Measurements from ENCODE around the gene IL20.

IL20 gene

DNA sequence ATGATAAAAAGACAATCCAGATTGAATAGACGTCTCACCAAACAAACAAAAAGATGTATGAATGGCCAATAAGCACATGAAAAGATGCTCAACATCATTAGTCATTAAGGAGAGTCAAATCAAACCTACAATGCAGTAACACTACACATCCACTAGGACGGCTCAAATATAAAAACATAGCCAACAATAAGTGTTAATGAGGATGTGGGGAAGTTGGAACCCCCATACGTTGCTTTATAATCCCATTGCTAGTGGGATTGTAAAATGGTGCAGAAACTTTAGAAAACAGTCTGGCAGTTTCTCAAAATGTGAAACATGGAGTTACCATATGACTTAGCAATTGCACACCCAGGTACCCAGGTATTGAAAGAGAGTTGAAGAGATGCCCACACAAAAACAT, 17.1 kb downstream of the IL20 start:
- DNase-seq, result no peak

DNA sequence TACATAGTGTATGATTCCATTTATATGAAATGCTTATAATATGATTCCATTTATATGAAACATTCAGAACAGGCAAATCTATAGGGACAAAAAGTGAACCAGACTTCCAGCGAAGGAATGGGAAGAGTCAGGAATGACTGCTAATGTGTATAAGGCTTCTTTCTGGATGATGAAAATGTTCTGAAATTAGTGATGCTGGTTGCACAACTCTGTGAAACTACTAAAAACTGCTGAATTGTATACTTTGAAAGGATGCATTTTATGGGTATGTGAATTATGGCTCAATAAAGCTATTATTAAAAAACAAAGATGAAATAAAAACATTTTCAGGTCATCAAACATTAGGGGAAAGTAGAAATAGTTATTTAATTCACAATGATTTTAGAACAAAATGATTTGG, 17.7 kb downstream of the IL20 start:
- DNase-seq, result no peak

DNA sequence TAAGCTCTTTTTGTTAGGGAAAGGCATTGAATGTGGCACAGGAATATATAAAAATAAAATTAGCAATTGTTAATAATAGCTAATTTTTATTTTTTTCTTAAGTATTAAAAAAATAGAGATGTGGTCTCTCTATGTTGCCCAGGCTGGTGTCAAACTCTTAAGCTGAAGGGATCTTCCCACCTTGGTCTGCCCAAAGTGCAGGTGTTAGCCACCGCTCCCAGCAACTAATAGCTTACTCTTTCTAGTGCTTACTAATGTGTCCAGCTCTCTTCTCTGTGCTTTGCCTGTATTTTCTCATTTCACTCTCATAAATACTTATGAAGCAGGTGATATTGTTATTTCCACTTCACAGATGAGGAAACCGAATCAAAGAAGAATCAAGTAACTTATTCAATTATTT, 18.5 kb downstream of the IL20 start:
- DNase-seq, result no peak

DNA sequence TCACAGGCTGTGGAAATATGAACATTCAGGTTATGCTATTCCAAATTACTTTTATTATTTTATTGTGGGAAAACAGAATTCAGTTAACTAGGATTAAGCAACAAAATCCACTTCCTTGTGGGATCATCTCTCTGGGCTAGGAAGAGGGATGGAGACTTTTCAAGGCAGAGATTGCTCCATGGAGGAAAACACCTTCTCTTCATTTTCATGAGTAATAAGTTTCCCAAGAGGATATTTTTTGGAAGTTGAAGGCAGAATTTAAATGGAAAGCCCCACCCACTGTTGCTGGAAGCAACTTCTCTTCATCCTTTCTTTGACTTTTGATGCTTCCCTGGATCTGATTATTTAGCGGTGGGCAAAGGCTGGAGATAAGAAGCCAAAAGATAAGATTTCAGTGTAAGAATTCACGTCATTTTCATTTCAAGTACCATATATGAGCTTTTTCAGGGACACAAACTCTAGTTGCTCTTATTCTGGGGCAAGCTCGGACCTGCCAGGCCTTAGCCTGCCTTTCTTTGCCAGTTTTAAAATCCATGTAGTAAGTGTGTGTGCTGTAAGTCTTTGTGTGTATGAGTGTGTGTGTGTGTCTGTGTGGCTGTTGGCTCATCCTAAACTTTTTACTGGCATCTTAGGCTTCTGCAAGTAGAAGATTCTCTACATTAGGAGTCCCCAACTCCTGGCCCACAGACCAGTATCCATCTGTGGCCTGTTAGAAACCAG, 20.1 kb downstream of the IL20 start:
- no peak for DNase-seq

DNA sequence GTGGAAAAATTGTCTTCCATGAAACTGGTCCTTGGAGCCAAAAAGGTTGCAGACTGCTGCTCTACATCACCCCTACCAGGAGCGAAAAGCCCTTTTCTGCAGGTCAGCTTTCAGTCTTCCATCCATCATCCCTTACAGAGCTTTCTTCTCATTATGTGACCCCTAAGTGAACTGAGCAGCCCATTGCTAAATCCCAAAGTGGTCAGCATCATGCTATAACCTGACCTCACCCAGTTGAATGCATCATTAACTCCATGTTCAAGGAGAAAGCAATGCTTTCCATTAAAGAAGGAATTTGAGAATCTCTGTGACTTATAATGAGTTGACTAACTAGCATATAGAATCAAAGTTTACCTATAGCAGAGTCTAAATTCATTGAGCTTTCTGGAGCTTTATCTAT, 21.4 kb downstream of the IL20 start:
- DNase-seq, result no peak

DNA sequence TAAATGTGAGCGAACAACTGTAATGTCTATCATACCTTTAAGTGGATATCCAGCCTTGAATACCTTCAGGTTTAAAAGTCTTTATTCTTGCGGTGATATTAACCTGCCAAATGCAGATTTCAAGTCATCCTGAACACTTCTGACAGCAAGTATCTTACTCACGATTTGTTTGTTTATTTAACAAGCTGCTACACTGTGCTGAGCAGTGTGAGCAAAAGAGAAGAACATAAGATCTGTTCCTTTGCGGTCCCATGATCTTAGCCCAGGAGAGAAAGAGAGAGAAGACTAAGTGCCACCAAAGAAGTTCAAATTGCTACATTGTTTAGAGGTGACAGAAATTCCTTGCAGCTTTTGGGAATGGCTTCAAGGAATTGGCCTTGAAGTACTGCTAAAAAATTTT, 22.3 kb downstream of the IL20 start:
- DNase-seq, result no peak

DNA sequence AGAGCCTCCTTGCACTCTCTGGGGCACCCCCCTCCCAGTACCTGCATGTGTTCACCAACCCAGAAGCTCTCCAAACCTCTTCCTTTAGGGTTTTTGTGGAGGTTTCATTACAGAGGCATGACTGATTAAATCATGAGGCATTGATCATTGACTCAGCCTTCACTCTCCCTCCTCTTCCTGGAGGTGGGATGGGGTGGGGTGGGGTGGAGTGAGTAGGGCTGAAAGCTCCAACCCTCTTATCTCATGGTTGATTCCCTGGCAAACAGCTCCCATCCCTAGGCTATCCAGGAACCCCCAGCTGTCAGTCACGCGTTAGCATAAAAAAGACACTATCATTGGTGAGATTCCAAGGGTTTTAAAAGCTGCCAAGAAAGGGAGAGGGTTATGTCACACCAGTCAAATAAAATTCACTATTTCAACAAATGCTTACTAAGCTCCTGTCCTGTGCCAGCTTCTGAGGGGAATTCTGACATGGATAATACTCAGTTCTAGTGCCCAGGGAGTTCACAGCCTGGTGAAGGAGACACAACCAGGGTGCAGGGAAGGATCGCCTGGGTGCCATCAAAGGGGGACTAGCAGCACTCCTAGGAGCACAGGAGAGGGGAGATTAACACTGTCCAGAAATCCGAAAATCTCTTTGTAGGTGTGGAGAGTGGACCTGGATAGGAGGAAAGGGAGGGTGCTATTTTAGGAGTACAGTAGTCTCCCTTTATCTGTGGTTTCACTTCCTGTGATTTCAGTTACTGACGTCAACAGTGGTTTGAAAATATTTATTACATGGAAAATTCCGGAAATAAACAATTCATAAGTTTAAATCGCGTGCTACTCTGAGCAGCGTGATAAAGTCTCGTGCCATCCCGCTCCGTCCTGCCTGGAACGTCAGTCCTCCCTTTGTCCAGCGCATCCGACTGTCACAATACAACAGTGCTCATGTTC, 25.0 kb downstream of the IL20 start:
- DNase-seq, result no peak

DNA sequence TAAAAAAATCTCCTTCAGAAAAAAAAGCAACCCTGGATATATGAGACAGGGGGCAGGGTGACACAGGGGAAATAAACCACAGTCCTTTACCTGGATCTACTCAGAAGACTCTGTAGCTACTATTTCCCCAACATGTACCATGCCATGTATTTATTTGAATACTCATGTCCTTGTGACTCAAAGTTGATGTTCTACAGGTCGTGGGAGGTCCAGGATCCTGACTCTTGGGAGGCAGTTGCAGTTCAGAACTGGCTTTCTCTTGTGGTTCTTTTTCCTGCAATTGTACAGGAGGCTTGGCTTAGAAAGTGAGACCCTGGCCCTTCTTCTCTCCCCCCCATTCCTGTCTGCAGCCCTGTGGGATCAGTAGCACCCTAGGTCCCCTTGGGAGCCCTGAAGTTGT, 26.0 kb downstream of the IL20 start:
- no peak for DNase-seq

DNA sequence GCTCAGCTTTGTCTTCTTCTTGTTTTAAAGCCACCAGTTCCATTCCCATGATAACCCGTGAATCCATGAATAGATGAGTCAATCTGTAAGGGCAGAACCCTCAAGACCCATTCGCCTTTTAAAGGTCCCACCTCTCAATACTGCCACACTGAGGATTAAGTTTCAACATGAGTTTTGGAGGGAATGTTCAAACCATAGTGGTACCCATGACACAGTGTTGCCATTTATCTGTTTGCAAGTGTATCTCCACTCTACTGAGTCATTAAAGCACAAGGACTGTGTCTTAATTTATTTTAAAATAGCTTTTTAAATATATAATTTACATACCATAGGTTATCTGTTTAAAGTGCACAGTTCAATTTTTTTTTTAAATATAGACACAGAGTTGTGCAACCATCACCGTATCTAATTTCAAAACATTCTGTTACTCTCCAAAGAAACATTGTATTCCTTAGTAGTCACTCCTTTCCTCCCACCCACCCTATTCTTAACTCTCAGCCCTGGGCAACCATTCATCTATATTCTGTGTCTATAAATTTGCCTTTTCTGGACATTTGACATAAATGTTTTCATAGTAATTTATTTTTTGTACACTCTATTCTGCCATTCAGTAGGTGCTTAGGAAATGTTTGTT, 27.0 kb downstream of the IL20 start:
- DNase-seq, result no peak

DNA sequence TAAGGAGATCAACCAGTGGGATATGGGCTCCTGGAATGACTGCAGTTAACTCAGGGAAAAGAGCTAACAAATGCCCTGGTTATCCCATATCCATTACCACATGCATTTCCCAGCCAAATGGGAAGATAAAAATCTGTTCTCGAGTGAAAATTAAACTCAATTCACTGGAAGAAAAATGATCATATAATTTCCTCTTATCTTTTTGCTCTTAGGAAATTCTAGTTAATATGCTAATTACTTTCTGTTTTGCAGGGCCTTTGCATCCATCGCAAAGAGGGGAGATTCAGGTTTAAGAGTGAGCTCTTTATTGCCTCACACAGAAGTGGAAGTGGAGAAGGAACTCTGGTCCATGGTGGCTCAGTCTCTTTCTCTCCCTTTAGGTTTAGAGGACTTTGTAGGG, 28.0 kb downstream of the IL20 start:
- no peak for DNase-seq

DNA sequence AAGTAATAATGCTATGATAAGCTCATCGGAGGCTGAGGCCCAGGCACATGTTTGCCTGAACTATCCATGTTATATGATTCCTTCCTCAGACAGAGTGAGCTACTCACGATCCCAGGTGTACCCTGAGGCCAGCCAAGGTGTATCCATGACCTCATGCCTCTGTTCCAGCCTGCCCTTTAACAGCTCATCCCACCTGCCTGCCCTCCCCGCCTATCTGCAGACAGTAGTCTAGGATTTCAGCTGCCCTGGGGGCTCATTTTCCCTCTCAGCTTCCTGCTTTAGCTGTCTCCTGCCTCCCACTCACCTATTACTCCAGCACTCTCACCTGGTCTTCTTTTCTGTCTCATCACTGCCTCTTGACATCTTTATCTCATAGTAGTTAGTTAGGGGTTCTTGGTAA, 29.9 kb downstream of the IL20 start:
- peak; percentile 21 for DNase-seq

DNA sequence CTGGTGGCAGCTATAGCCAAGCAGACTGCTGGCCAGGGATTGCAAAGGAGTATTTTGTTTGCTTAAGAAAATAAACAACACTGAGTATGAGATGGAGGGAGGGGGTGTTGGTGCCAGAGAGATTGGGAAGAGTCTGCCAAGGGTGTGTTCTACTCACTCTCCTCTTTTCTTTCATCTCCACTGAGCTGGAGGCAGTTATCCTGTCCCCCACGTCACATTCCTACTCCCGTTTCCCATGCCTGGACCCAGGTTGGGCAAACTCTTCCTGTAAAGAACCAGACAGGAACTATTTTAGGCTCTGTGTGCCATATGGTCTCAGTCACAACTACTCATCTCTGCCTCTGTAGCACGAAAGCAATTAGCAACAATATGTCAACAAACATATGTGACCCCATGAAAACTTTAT, 30.4 kb downstream of the IL20 start:
- DNase-seq, result peak; percentile 34

DNA sequence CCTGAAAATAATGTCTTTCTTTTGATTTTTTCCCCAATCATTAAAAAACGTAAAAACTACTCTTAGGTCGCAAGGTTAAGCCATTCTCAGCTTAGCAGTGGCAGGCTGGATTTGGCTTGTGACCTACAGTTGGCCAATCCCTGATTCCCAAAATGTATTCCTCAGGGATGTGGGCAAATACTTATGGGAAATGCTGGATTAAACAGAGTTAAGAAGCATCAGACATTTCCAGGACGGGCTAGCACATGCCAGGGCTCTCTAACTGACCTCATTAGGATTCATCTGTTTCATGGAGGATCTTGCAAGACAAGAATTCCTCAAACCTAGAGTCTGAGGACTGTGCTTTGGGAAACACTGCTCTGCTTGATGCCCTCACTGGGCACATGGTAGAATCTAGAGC, 30.8 kb downstream of the IL20 start:
- DNase-seq, result no peak

DNA sequence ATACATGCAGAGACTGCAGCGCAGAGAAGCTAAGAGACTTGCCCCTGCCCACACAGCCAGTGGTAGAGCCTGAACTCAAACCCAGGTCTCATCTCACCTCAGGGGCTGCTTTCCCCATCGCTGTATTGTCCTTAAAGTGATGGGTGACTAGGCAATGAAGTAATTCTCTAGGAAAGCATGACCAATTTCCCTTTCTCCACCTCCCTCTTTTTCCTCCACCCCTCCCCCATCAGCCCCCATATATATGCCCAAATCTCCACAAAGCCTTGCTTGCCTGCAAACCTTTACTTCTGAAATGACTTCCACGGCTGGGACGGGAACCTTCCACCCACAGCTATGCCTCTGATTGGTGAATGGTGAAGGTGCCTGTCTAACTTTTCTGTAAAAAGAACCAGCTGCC, 31.8 kb downstream of the IL20 start, which contains the start of gene IL24:
Gene IL24 (plus strand): TSS at position 269 of the 400 bp plus-strand sequence. CDS start 390 bp downstream, outside the sequence.
- DNase-seq, result no peak

DNA sequence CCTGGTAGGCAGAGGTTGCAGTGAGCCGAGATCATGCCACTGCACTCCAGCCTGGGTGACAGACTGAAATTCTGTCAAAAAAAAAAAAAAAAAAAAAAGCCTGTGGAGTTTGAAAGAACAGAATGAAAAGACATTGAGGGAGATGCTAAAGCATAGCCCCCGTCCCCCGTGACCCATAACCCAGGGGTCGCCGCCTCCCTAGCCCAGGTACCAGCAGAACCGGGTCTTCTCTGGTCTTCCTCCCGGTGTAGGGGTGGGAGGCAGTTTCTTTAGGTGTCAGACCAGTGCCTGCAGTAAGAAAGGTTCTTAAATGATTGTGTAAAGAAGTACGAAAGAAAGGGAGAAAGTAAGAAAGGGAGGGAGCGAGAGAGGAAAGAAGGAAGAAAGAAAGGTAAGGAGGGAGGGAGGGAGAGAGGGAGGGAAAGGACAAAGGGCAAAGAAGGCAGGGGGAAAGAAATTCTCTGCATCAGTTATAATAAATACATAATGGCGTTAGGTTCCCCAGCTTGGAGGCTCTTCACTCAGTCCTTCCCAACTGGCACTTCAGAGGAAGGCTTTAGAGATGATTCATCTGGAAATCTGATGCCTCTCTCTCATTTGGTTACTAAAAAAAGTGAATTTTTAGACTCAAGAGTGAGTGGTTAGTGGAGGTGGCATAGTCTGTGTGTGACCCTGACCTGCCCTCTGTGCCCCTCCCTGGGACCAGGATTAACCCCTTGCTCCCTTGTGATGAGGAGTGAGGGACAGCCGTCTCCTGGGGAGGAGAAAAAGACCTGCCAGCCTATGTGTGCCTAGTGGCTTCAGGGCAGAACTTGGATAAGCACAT, 32.9 kb downstream of the IL20 start:
- no peak for DNase-seq

DNA sequence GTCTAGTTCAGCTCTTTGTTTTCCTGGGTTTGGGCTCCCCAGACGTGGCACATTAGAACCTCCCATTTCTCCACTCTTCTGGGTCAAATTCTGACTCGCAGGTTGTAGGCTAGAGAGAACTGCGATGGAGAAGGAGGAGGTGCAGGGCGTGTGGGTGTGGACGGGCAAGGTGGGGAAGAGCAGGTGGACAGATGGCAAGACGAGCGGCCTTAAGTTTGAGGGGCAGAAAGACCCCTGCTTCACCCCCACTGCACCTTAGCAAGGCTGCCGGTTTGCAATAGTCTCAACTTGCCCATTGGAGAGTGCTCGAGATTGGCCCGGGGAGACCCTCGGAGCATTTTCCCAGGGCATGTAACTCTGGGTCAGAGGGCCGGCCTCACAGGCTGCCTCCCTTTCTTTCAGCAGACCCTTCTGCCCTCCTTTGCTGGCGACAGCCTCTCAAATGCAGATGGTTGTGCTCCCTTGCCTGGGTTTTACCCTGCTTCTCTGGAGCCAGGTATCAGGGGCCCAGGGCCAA, 33.5 kb downstream of the IL20 start:
- DNase-seq, result no peak

DNA sequence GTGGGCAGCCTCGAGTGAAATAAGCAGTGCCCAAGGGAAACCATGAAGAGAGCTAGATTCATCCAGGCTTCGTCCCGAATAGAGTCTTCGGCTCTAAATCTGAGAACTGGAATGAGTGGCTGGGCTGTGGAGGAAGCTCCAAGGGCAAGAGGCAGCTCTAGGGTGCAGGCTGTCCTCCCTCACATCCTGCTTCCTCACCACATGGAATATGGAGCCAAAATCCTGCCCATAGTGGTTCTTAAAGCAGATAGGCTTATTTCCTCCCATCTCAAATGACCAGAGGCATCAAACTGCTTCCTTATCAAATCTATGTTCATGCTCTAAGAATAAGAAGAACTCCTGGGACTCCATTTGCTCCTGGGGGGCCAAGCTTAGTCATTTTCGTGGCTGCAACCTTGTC, 34.3 kb downstream of the IL20 start:
- no peak for DNase-seq

DNA sequence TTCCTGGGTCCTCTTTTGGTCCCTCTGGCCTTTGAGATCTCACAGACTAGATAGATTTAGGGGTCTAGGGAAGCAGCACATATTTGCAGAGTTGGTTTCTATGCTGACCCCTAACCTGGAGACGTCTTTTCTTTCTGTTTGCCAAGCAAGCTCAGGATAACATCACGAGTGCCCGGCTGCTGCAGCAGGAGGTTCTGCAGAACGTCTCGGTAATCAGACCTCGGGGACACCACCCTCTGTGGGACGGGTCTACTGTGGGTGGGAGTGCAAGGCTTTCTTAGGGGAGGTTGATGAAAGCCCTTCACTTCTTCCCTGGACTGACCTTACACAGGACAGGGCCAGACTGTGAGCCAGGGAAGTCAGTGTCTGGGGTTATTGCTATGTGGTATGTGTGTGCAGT, 34.7 kb downstream of the IL20 start:
- DNase-seq, result no peak

DNA sequence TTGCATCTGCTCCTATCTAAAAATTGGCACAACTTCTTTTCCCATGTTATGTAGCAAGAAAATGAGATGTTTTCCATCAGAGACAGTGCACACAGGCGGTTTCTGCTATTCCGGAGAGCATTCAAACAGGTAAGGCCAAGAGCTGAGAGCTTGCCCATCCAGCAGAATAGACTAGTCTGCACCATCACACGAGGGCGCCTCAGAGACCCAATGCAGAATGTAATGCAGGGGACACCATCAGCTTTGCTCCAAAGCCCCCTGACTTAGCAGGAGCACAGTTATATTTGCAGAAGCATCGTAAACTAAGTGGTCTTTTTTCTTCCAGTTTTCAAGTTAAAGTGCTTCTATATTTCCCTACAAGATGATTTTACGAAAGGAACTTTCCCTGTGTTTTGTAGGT, 36.5 kb downstream of the IL20 start:
- no peak for DNase-seq

DNA sequence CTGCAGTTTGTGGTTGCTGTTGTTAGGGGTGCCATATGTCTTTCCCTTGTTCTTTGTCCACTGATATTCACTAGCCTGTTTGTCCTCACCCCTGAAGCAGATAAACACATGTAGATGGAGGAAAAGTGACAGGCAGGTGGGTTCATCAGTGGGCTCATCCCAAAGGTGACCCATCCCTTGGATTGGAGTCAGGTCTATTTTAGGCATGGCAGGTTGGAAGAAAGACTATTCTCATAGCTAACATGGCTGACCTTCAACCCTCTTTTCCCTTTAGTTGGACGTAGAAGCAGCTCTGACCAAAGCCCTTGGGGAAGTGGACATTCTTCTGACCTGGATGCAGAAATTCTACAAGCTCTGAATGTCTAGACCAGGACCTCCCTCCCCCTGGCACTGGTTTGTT, 37.3 kb downstream of the IL20 start:
- no peak for DNase-seq

DNA sequence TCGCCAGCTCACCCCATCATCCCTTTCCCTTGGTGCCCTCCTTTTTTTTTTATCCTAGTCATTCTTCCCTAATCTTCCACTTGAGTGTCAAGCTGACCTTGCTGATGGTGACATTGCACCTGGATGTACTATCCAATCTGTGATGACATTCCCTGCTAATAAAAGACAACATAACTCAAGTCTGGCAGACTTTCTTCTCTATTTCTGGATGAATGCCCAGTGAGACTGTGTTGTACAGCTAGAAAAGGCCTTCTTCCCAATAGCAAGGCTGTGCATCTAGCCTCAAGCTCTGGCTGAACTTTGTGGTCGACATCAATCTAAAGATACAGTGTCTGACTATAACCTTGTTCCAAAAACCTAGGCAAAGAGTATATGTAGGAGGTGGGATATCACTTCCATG, 38.3 kb downstream of the IL20 start:
- no peak for DNase-seq

DNA sequence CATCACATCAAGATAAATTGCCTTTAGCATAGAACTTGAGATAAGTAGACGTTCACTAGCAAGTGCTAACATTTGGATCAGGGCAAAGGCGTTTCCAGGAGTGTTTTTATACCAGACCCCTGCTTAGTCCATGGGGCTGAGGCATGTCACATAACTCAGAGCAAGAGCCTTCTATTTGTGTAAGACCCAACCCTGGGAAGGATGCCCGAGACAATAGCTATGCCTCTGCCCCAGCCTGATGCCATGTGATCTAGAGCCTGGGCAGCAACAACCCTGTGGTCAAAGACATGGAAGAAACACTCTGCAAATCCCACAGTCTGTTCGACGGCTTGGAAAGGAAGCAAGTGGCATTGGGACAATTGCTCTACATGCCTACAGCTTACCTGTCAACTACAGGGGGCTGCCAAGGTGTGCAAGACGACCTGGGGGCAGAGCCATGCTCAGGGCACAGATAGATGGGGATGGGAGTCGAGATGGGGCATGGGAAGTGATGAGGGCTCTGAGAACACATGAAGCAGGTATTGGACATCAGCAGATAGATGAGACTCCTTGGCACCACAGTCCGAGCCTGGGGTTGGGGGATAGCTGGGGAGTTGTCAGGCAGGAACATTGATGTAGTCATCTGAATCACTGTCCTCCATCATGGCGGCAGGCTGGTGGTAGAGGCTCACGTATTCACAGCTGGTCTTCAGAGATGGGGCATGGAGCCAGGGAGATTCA, 39.2 kb downstream of the IL20 start:
- no peak for DNase-seq
